NCI-H510A (cell line): ENCODE results near the gene RASSF5.

ENCODE experiments used
- DNase-seq: peaks from one replicate; lab custom pipeline; 2025; lab: John Stamatoyannopoulos, UW

Gene RASSF5

GRCh38 chr1:206497363-206497762, 10.0 kb upstream of the RASSF5 start:
- no peak for DNase-seq

GRCh38 chr1:206497774-206498173, 9.6 kb upstream of the RASSF5 start:
- DNase-seq = no peak

GRCh38 chr1:206498685-206499084, 8.6 kb upstream of the RASSF5 start:
- DNase-seq = no peak

GRCh38 chr1:206500046-206500445, 7.3 kb upstream of the RASSF5 start:
- DNase-seq = no peak

- DNase-seq = no peak
Observed at GRCh38 chr1:206501881-206502280, 5.5 kb upstream of the RASSF5 start.

- DNase-seq = no peak
Observed at GRCh38 chr1:206502403-206502802, 4.9 kb upstream of the RASSF5 start.

GRCh38 chr1:206502812-206503211, 4.5 kb upstream of the RASSF5 start:
- DNase-seq = no peak

GRCh38 chr1:206503591-206504362, 3.6 kb upstream of the RASSF5 start:
- DNase-seq = no peak

GRCh38 chr1:206504363-206504713, 3.0 kb upstream of the RASSF5 start:
- DNase-seq = no peak

- no peak for DNase-seq
Observed at GRCh38 chr1:206505702-206506355, 1.5 kb upstream of the RASSF5 start.

GRCh38 chr1:206506405-206507283, 687 bp upstream of the RASSF5 start:
- no peak for DNase-seq

- DNase-seq = no peak
Observed at GRCh38 chr1:206508130-206508889, 979 bp downstream of the RASSF5 start.

- DNase-seq = no peak
Observed at GRCh38 chr1:206508956-206509355, 1.6 kb downstream of the RASSF5 start.

GRCh38 chr1:206509612-206510257, 2.4 kb downstream of the RASSF5 start:
- no peak for DNase-seq

- DNase-seq = no peak
Observed at GRCh38 chr1:206510371-206510770, 3.0 kb downstream of the RASSF5 start.

GRCh38 chr1:206511362-206512057, 4.2 kb downstream of the RASSF5 start:
- DNase-seq = no peak

- no peak for DNase-seq
Observed at GRCh38 chr1:206512058-206512850, 4.9 kb downstream of the RASSF5 start.

- DNase-seq = no peak
Observed at GRCh38 chr1:206512851-206513180, 5.5 kb downstream of the RASSF5 start.

GRCh38 chr1:206513312-206514111, 6.2 kb downstream of the RASSF5 start:
- DNase-seq = no peak
